Measurements from ENCODE around the gene RPS19BP1. TPM values are rescaled to one million over a fixed set of nuclear protein-coding genes. Genes with fewer than 3 reads are reported as not detected.

RPS19BP1 gene
- total and polyA plus RNA-seq, 8 donors, result 25.9 to 117 (median 36.7) TPM

GRCh38 chr22:39567135-39567946 is 34.8 kb upstream of the RPS19BP1 start:
- H3K27me3 ChIP-seq, result no peaks in the 10 kb centered on the region
- no peak overlapping the region for H3K4me3 ChIP-seq
- no peaks in the 10 kb centered on the region for H3K4me1 ChIP-seq
- H3K27ac ChIP-seq, result no peak overlapping the region
- TF ChIP-seq CTCF (IDR thresholded peaks at IDR 0.05), result no peak
- DNase-seq (no peak), FAIRE-seq (no peak), ATAC-seq (no peak)
- WGBS, 2 donors, result 73 to 76% methylated on average over 14 of the region's 14 CpGs
- H3K9me3 ChIP-seq, result no peaks in the 10 kb centered on the region
- intact Hi-C loops (cut with DNase I), result no loop called here
- H3K36me3 ChIP-seq, result no peaks in the 10 kb centered on the region

DNA sequence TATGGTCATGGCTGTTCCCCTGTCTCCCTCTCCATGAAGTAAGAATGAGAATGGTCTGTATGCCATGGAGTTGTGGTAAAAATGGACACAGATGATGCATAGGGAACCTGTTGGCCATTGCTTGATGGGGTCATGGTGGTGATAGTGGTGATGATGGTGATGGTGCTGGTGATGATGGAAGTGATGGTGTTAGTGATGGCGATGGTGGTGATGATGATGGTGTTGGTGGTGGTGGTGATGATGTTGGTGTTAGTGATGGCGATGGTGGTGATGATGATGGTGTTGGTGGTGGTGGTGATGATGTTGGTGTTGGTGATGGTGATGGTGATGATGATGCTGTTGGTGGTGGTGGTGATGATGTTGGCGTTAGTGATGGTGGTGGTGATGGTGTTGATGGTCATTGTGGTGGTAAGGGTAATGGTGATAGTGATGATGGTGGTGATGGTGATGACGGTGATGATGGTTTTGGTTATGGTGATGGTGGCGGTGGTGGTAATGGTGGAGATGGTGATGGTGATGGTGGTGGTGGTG is 32.9 kb upstream of the RPS19BP1 start:
- no peaks in the 10 kb centered on the region for H3K4me1 ChIP-seq
- FAIRE-seq, result no peak
- TF ChIP-seq CTCF (IDR thresholded peaks at IDR 0.05), result no peak
- ATAC-seq, result no peak
- H3K27ac ChIP-seq, result no peak overlapping the region
- DNase-seq, result no peak
- no peaks in the 10 kb centered on the region for H3K9me3 ChIP-seq
- H3K36me3 ChIP-seq, result no peaks in the 10 kb centered on the region
- H3K27me3 ChIP-seq, result no peaks in the 10 kb centered on the region
- no peak overlapping the region for H3K4me3 ChIP-seq
- intact Hi-C loops (cut with DNase I), result no loop called here
- WGBS, 2 donors, result 91 to 96% methylated on average over 5 of the region's 5 CpGs

GRCh38 chr22:39563571-39564428 is 31.3 kb upstream of the RPS19BP1 start:
- H3K36me3 ChIP-seq, result no peaks in the 10 kb centered on the region
- H3K4me1 ChIP-seq, result no peaks in the 10 kb centered on the region
- H3K27ac ChIP-seq, result no peak overlapping the region
- WGBS, 2 donors, result 69 to 78% methylated on average over 7 of the region's 7 CpGs
- ATAC-seq, result no peak
- TF ChIP-seq CTCF (IDR thresholded peaks at IDR 0.05), result no peak
- no peaks in the 10 kb centered on the region for H3K27me3 ChIP-seq
- DNase-seq, result no peak
- no peak for FAIRE-seq
- intact Hi-C loops (cut with DNase I), result no loop called here
- H3K9me3 ChIP-seq, result no peaks in the 10 kb centered on the region
- H3K4me3 ChIP-seq, result no peak overlapping the region

- Histone ChIP-seq H3K4me3 (no peak overlapping the region), H3K27me3 (no peaks in the 10 kb centered on the region), H3K9me3 (no peaks in the 10 kb centered on the region), H3K36me3 (no peaks in the 10 kb centered on the region), H3K4me1 (peaks cover 0 to 4% (median 0%) of the 10 kb centered on the region in 3 donors), H3K27ac (no peak overlapping the region)
- intact Hi-C loops (cut with DNase I), result no loop called here
- FAIRE-seq, result no peak
- no peak for TF ChIP-seq CTCF (IDR thresholded peaks at IDR 0.05)
- no peak for DNase-seq
- no peak for ATAC-seq
- 70 to 79% methylated on average over 9 of the region's 9 CpGs for WGBS, 2 donors
Observed at GRCh38 chr22:39562839-39563489, 30.4 kb upstream of the RPS19BP1 start.
